Psoas muscle (tissue), 8 donors: ENCODE measurements around the gene OTUB1. TPM values are rescaled to one million over a fixed set of nuclear protein-coding genes. Genes with fewer than 3 reads are reported as not detected.

Source experiments
- ATAC-seq, 4 donors: fragments of 200-7000 bp; cut with Tn5 transposase; one replicate each; pipeline ENCODE4 v1.9.1; 2020; ENCODE audit warnings: moderate library complexity in 3 of 4, mild to moderate bottlenecking in 2 of 4
- DNase-seq, 2 donors: peaks; one replicate each; pipeline ENCODE4 v3.0.0-alpha.2; 2020
- H3K27ac ChIP-seq: fragments of 200-600 bp; one replicate; pipeline ENCODE4 v1.8.0; 2022
- H3K27me3 ChIP-seq, 3 donors: fragments of 200-600 bp in 1 of 3; one replicate each; pipeline versions ENCODE4 v1.6.1 to v1.8.0; 2013 to 2022; ENCODE audit warnings: low read length in 2 of 3, mild to moderate bottlenecking in 2 of 3, moderate library complexity in 1 of 3; ENCODE audit not compliant: insufficient read depth in 3 of 3
- H3K36me3 ChIP-seq, 2 donors: fragments of 200-600 bp in 1 of 2; one replicate each; pipeline versions ENCODE4 v1.6.1 to v1.8.0; 2013 to 2022; ENCODE audit warnings: low read depth in 1 of 2, mild to moderate bottlenecking in 1 of 2, moderate library complexity in 1 of 2; ENCODE audit not compliant: insufficient read depth in 1 of 2
- H3K4me1 ChIP-seq: fragments of 200-600 bp; one replicate; pipeline ENCODE4 v1.8.0; 2022
- H3K4me3 ChIP-seq: fragments of 200-600 bp; one replicate; pipeline ENCODE4 v1.8.0; 2022; ENCODE audit warnings: mild to moderate bottlenecking
- H3K9me3 ChIP-seq: fragments of 200-600 bp; one replicate; pipeline ENCODE4 v1.8.0; 2022
- CTCF ChIP-seq: fragments of 200-600 bp; IDR thresholded peaks from one replicate; pipeline ENCODE4 v1.8.0; 2022; ENCODE audit warnings: antibody characterized with exemption
- WGBS, 3 donors: extraction: QIAGEN DNeasy Blood & Tissue Kit; methylation state at CpG; one replicate each; pipeline versions ENCODE4 v1.1.6 to v1.1.7; 2013; 5-methylcytosine and 5-hydroxymethylcytosine counted together
- intact Hi-C, 2 donors: fragments of 100-400 bp; cut with DNase I; formaldehyde crosslinking; loops; one replicate each; pipeline versions ENCODE4 v1.11.0 to v1.14.2; 2022
- polyA plus RNA-seq, 3 donors: library from polyadenylated mRNA; stranded (reverse); fragments of 200-250 nt; gene quantifications; one replicate each; pipeline ENCODE4 v1.2.3, GENCODE V29; 2013
- total RNA-seq, 4 donors: library from RNA; stranded (reverse); fragmentation: NEBNext Ultra II Directional in 2 of 4; extraction: Animal tissue kit (Norgen Biotek cat#: 25700) in 2 of 4; gene quantifications; one replicate each; pipeline versions ENCODE4 v1.2.1 to v1.2.4, GENCODE V29; 2021 to 2023
- donor health status: healthy with polysubstance abuse.
- donor health status: DM: no; HTN: no; CAD: no; lungs with moderate emphysema.
- donor health status: Bipolar disorder and iron deficiency.
- donor health status: healthy.
- donor health status: DM: yes; HTN: yes; CAD: no.
- donor health status: DM: no; HTN: no; CAD: no.
- donor health status: DM: no; HTN: no; CAD: no.
- donor health status: DM: yes; HTN: yes; CAD: no.

OTUB1 gene
- total and polyA plus RNA-seq, 7 donors, result 39.4 to 75.4 (median 47.8) TPM

DNA sequence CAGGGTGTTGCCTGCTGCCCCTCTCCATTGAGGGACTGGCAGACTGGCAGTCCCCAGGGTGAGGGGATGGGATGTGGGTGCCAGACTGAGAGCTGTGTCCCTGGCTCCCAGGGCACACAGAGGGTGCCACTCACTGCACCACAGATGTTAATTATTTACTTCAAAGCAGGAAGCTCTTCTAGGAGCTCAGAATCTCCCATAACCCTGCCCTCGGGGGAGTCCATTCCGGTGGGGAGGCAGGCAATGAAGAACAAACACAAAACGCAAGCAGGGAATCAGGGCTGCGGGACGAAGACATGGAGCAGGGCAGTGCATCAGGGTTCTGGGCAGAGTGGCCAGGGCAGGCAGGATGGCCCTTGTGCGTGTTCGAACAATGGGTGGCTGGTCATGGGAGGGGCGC is 25.1 kb downstream of the OTUB1 start:
- WGBS, 3 donors, result 94 to 97% (median 95%) methylated on average over 8 of the region's 8 CpGs
- intact Hi-C loops, result no loop called here

DNA sequence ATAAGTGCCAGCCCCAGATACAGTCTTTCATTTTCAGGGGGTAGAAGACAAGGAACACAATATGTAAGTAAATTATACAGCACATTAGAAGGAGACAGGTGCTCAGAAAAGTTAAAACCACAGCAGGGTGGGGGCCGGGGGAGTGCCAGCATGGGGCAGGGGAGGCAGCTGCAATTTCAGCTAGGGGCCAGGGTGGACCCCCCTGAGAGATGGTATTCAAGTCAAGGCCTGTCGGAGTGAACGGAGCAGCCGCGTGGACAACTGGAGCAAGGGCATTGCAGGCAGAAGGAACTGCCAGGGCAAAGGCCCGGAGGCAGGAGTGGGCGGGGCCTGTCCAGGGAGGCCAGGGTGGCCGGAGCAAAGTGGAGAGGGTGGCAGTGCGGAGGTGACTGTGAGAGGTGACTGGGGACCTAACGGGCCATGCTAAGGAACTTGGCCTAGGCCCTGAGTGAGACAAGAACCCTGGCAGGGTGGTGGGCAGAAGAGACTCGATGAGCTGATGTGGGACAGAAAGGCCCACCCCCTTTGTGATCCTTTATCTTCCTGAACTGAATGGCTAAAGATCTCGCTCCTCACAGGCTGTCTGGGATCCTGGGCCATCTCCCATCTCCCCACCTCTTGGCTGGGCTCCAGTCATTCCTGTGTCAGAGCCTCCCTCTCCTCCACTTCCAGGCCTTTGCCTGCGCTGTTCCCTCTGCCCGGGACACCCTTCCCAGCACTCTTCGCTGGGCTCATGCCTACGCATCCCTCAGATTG is 27.1 kb downstream of the OTUB1 start:
- Histone ChIP-seq H3K4me3 (no peak overlapping the region), H3K36me3 (no peaks in the 10 kb centered on the region), H3K27ac (no peak overlapping the region), H3K4me1 (no peaks in the 10 kb centered on the region), H3K27me3 (no peaks in the 10 kb centered on the region), H3K9me3 (no peaks in the 10 kb centered on the region)
- TF ChIP-seq CTCF, result no peak
- intact Hi-C loops, result no loop called here
- 86 to 92% (median 88%) methylated on average over 16 of the region's 16 CpGs for WGBS, 3 donors
- no peak for ATAC-seq
- no peak for DNase-seq

More for the DNA sequence above, 25.1 kb downstream of the OTUB1 start:
- Histone ChIP-seq H3K4me1 (peaks cover 9% of the 10 kb centered on the region), H3K9me3 (no peaks in the 10 kb centered on the region), H3K27me3 (no peaks in the 10 kb centered on the region), H3K36me3 (no peaks in the 10 kb centered on the region), H3K27ac (no peak overlapping the region), H3K4me3 (no peak overlapping the region)
- TF ChIP-seq CTCF, result no peak
- DNase-seq (no peak), ATAC-seq (no peak)

- intact Hi-C loops, result no loop called here
- no peak overlapping the region for H3K27ac ChIP-seq
- H3K36me3 ChIP-seq, result no peaks in the 10 kb centered on the region
- no peak for TF ChIP-seq CTCF
- H3K4me3 ChIP-seq, result no peak overlapping the region
- no peak for ATAC-seq
- no peaks in the 10 kb centered on the region for H3K27me3 ChIP-seq
- peaks cover 3% of the 10 kb centered on the region for H3K4me1 ChIP-seq
- H3K9me3 ChIP-seq, result no peaks in the 10 kb centered on the region
- DNase-seq, result no peak
- 88 to 97% (median 90%) methylated on average over 11 of the region's 11 CpGs for WGBS, 3 donors
Observed at GRCh38 chr11:64014356-64014755, 28.1 kb downstream of the OTUB1 start.

DNA sequence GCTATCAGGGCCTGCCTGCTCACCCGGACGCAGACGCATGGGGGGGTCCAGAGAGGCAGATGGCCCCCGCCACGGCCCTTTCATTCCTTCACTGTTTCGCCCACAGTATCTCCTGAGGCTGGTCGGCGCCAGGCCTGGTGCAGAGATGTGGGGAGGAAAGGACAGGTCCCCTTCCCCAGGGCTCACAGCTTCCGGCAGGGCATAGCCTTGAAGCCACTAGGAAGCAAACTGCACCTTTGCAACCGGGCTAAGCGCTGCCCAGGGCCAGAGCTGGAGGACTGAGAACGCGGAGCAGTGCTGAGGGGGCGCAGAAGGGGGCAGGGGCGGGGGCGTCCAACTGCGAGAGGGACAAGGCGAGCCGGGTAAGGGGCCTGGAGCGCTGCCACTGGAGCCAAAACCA is 29.3 kb downstream of the OTUB1 start:
- intact Hi-C loops, result no loop called here
- ATAC-seq (no peak), DNase-seq (no peak)
- Histone ChIP-seq H3K36me3 (no peaks in the 10 kb centered on the region), H3K4me3 (no peak overlapping the region), H3K9me3 (no peaks in the 10 kb centered on the region), H3K27ac (no peak overlapping the region), H3K4me1 (peaks cover 5% of the 10 kb centered on the region), H3K27me3 (no peaks in the 10 kb centered on the region)
- no peak for TF ChIP-seq CTCF
- WGBS, 3 donors, result 86 to 92% (median 89%) methylated on average over 17 to 20 of the region's 20 CpGs
